ENCODE measurements around the gene ULBP2.

- TF ChIP-seq, protein P1, sequence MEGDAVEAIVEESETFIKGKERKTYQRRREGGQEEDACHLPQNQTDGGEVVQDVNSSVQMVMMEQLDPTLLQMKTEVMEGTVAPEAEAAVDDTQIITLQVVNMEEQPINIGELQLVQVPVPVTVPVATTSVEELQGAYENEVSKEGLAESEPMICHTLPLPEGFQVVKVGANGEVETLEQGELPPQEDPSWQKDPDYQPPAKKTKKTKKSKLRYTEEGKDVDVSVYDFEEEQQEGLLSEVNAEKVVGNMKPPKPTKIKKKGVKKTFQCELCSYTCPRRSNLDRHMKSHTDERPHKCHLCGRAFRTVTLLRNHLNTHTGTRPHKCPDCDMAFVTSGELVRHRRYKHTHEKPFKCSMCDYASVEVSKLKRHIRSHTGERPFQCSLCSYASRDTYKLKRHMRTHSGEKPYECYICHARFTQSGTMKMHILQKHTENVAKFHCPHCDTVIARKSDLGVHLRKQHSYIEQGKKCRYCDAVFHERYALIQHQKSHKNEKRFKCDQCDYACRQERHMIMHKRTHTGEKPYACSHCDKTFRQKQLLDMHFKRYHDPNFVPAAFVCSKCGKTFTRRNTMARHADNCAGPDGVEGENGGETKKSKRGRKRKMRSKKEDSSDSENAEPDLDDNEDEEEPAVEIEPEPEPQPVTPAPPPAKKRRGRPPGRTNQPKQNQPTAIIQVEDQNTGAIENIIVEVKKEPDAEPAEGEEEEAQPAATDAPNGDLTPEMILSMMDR (conservative IDR thresholded peaks at IDR 0.05): no peak
- no peak for TF ChIP-seq EZH2 (IDR thresholded peaks at IDR 0.05; ENCODE audit: low read depth)
Measured at GRCh38 chr6:149974825-149975224, 33.0 kb downstream of the ULBP2 start.

All from PC-9 (cell line).